IMR-90 (cell line): ENCODE results near the gene AMACR. TPM values are rescaled to one million over a fixed set of nuclear protein-coding genes. Genes with fewer than 3 reads are reported as not detected.

Source experiments
- ATAC-seq: fragments of 200-7000 bp; cut with Tn5 transposase; 2 replicates; pipeline ENCODE4 v1.9.1; 2020; ENCODE audit warnings: low read depth, mild to moderate bottlenecking, moderate library complexity
- BruUV-seq: library from RNA; stranded (reverse); fragments of 400-500 nt; replicated peaks from 2 replicates; lab custom pipeline; 2021; lab: Mats Ljungman, UMichigan
- CTCF ChIA-PET: fragments of 300-600 bp; formaldehyde crosslinking; extraction: SDS; loops from one replicate; lab custom pipeline; 2021; ENCODE audit warnings: antibody characterized with exemption; lab: Yijun Ruan, JAX
- POLR2A ChIA-PET: fragments of 300-600 bp; sonication (Branson Sonifier 250); formaldehyde crosslinking; loops from one replicate; lab custom pipeline; 2022; ENCODE audit warnings: antibody characterized with exemption; ENCODE audit not compliant: unreplicated experiment; lab: Charles Lee
- DNase-seq: peaks from one replicate; pipeline ENCODE4 v3.0.0; 2013
- H2AFZ ChIP-seq: replicated peaks from 2 replicates; pipeline ENCODE3; 2013; ENCODE audit warnings: low read length, mild to moderate bottlenecking; ENCODE audit not compliant: poor library complexity
- H2AK5ac ChIP-seq: 2 replicates; pipeline ENCODE4 v1.6.1; 2013; ENCODE audit warnings: low read depth, low read length, inconsistent platforms
- H2AK9ac ChIP-seq: replicated peaks from 2 replicates; pipeline ENCODE3; 2013; ENCODE audit warnings: mild to moderate bottlenecking, low read depth, low read length, moderate library complexity; ENCODE audit not compliant: poor library complexity
- H2BK120ac ChIP-seq: 2 replicates; pipeline ENCODE4 v1.6.1; 2013; ENCODE audit warnings: low read depth, low read length, inconsistent platforms
- H2BK15ac ChIP-seq: 3 replicates; pipeline ENCODE4 v1.6.1; 2013; ENCODE audit warnings: low read depth, low read length, inconsistent platforms
- H2BK20ac ChIP-seq: 2 replicates; pipeline ENCODE4 v1.6.1; 2013; ENCODE audit warnings: low read depth, mild to moderate bottlenecking, inconsistent platforms, low read length, moderate library complexity
- H2BK5ac ChIP-seq: 2 replicates; pipeline ENCODE4 v1.6.1; 2013; ENCODE audit warnings: mild to moderate bottlenecking, low read depth, low read length, inconsistent platforms; ENCODE audit not compliant: poor library complexity, severe bottlenecking
- H3K14ac ChIP-seq: replicated peaks from 2 replicates; pipeline ENCODE4 v1.6.1; 2013; ENCODE audit warnings: low read depth, low read length, inconsistent platforms
- H3K18ac ChIP-seq: 2 replicates; pipeline ENCODE4 v1.6.1; 2013; ENCODE audit warnings: low read depth, low read length, control low read depth
- H3K23ac ChIP-seq: 2 replicates; pipeline ENCODE4 v1.6.1; 2013; ENCODE audit warnings: low read depth, low read length, inconsistent platforms
- H3K27ac ChIP-seq: 2 replicates; pipeline ENCODE4 v1.5.1; 2013; ENCODE audit warnings: mild to moderate bottlenecking, control low read depth, low read length; ENCODE audit not compliant: insufficient read depth
- H3K27me3 ChIP-seq: 2 replicates; pipeline ENCODE4 v1.6.1; 2013; ENCODE audit warnings: low read length; ENCODE audit not compliant: control insufficient read depth, insufficient read depth
- H3K36me3 ChIP-seq: 2 replicates; pipeline ENCODE4 v1.6.1; 2013; ENCODE audit warnings: low read length, mixed read lengths; ENCODE audit not compliant: control insufficient read depth, insufficient read depth
- H3K4ac ChIP-seq: 2 replicates; pipeline ENCODE4 v1.6.1; 2013; ENCODE audit warnings: low read depth, low read length, inconsistent platforms
- H3K4me1 ChIP-seq: 2 replicates; pipeline ENCODE4 v1.6.1; 2013; ENCODE audit warnings: low read length, mixed read lengths; ENCODE audit not compliant: control insufficient read depth, insufficient read depth
- H3K4me2 ChIP-seq: 2 replicates; pipeline ENCODE4 v1.6.1; 2013; ENCODE audit warnings: low read depth, mild to moderate bottlenecking, control low read depth, low read length, moderate library complexity
- H3K4me3 ChIP-seq: 2 replicates; pipeline ENCODE4 v1.5.1; 2013; ENCODE audit warnings: low read depth, mild to moderate bottlenecking, control low read depth, low read length, moderate library complexity; ENCODE audit not compliant: insufficient read depth
- H3K56ac ChIP-seq: 2 replicates; pipeline ENCODE4 v1.6.1; 2013; ENCODE audit warnings: low read length, inconsistent platforms; ENCODE audit not compliant: insufficient read depth; ENCODE audit errors: extremely low read depth
- H3K79me1 ChIP-seq, 2 experiments: 2 replicates each; pipeline ENCODE4 v1.6.1; 2013; ENCODE audit warnings: low read length in 2 of 2, inconsistent platforms in 1 of 2, low read depth in 1 of 2
- H3K9ac ChIP-seq: 2 replicates; pipeline ENCODE4 v1.6.1; 2013; ENCODE audit warnings: low read depth, low read length, control low read depth
- H3K9me1 ChIP-seq: 2 replicates; pipeline ENCODE4 v1.6.1; 2013; ENCODE audit warnings: low read length, inconsistent platforms; ENCODE audit not compliant: insufficient read depth
- H3K9me3 ChIP-seq: 2 replicates; pipeline ENCODE4 v1.6.1; 2013; ENCODE audit warnings: low read length; ENCODE audit not compliant: control insufficient read depth, insufficient read depth
- H4K20me1 ChIP-seq: 2 replicates; pipeline ENCODE4 v1.6.1; 2013; ENCODE audit warnings: low read length, inconsistent platforms; ENCODE audit not compliant: insufficient read depth
- H4K5ac ChIP-seq: 2 replicates; pipeline ENCODE4 v1.6.1; 2013; ENCODE audit warnings: mild to moderate bottlenecking, low read depth, low read length, control low read depth
- H4K8ac ChIP-seq, 2 experiments: 2 replicates each; pipeline ENCODE4 v1.6.1; 2013; ENCODE audit warnings: low read depth in 2 of 2, low read length in 2 of 2, control low read depth in 1 of 2, inconsistent platforms in 1 of 2
- H4K91ac ChIP-seq: 2 replicates; pipeline ENCODE4 v1.6.1; 2013; ENCODE audit warnings: low read depth, low read length, inconsistent platforms; ENCODE audit not compliant: insufficient read depth
- CEBPB ChIP-seq: IDR thresholded peaks from 2 replicates; pipeline ENCODE4 v1.6.1; 2012; ENCODE audit warnings: low read depth, low read length, improper control_type of control experiment
- ELK1 ChIP-seq: fragments of 150-350 bp; IDR thresholded peaks from 2 replicates; pipeline ENCODE4 v1.6.1; 2016; ENCODE audit warnings: low read depth, mild to moderate bottlenecking, low read length, moderate library complexity, borderline replicate concordance
- WGBS, 2 experiments: methylation state at CpG; one replicate each; pipeline versions ENCODE4 v1.1.5 to v1.1.7; 2013; ENCODE audit warnings: missing lambda C conversion rate in 2 of 2; ENCODE audit not compliant: insufficient read length in 1 of 2; ENCODE audit errors: extremely low coverage in 2 of 2; 5-methylcytosine and 5-hydroxymethylcytosine counted together
- dilution Hi-C: fragments of 300-500 bp; cut with HindIII; formaldehyde crosslinking; loops from one replicate; pipeline ENCODE4 v1.14.3; 2018; ENCODE audit warnings: low sequenced_read_pairs; ENCODE audit not compliant: unreplicated experiment
- in situ Hi-C: fragments of 300-500 bp; cut with MboI; formaldehyde crosslinking; loops from 3 replicates; pipeline ENCODE4 v1.14.3; 2019; ENCODE audit warnings: low sequenced_read_pairs, inconsistent platforms, mixed read lengths
- intact Hi-C: fragments of 100-400 bp; cut with micrococcal nuclease; formaldehyde crosslinking; loops from 2 replicates; pipeline ENCODE4 v1.10.0; 2022
- polyA plus RNA-seq, 3 experiments: library from polyadenylated mRNA; depleted of rRNA; stranded (reverse); fragments of >200 nt; gene quantifications; 2 replicates each; pipeline ENCODE4 v1.2.3, GENCODE V29; 2012; ENCODE audit warnings: low replicate concordance in 1 of 3
- total RNA-seq: library from RNA; depleted of rRNA; stranded (reverse); fragments of >200 nt; gene quantifications from 2 replicates; pipeline ENCODE4 v1.2.3, GENCODE V29; 2012

Gene AMACR
- total and polyA plus RNA-seq, 2 of the 4 experiments (the other 2 are of a cell fraction), result 8.2 to 12.9 TPM

GRCh38 chr5:34038838-34039237 lies 31.0 kb upstream of the AMACR start:
- 100% methylated on average over 3 of the region's 4 CpGs; no CpG with 5 or more reads in 1 of the 2 experiments for WGBS, 2 experiments
- intact Hi-C loops, result no loop called here
- ATAC-seq (no peak), DNase-seq (no peak)
- no peak overlapping the region for H2AK9ac ChIP-seq
- H3K4me2 ChIP-seq, result no peak overlapping the region
- no peak overlapping the region for H3K9ac ChIP-seq
- H4K20me1 ChIP-seq, result no peaks in the 10 kb centered on the region
- H3K9me3 ChIP-seq, result no peaks in the 10 kb centered on the region
- no peaks in the 10 kb centered on the region for H3K27me3 ChIP-seq
- no peak overlapping the region for H2BK5ac ChIP-seq
- TF ChIP-seq ELK1 (no peak), CEBPB (peak; percentile 63)
- ChIA-PET POLR2A (no interaction called here), CTCF (no interaction called here)
- H2BK15ac ChIP-seq, result no peak overlapping the region
- no TSS peak for BruUV-seq
- H2BK120ac ChIP-seq, result no peak overlapping the region
- no peak overlapping the region for H2AFZ ChIP-seq
- no peak overlapping the region for H2BK20ac ChIP-seq
- H4K8ac ChIP-seq, result no peak overlapping the region
- H3K36me3 ChIP-seq, result no peaks in the 10 kb centered on the region
- no peak overlapping the region for H3K23ac ChIP-seq
- no peak overlapping the region for H3K14ac ChIP-seq
- H3K9me1 ChIP-seq, result no peaks in the 10 kb centered on the region; the same call in none of the 2 replicates
- H3K56ac ChIP-seq, result no peak overlapping the region
- no peak overlapping the region for H3K27ac ChIP-seq
- H3K18ac ChIP-seq, result no peak overlapping the region
- H3K4me3 ChIP-seq, result no peak overlapping the region
- no peaks in the 10 kb centered on the region for H3K79me1 ChIP-seq
- no peak overlapping the region for H3K4ac ChIP-seq
- no peak overlapping the region for H2AK5ac ChIP-seq
- dilution Hi-C loops, result no loop called here
- H4K91ac ChIP-seq, result no peak overlapping the region
- H3K4me1 ChIP-seq, result no peaks in the 10 kb centered on the region
- no peak overlapping the region for H4K5ac ChIP-seq
- in situ Hi-C loops, result no loop called here
